Cardiac muscle cell (in vitro differentiated cells and primary cell): ENCODE data around the gene GFAP. TPM values are rescaled to one million over a fixed set of nuclear protein-coding genes. Genes with fewer than 3 reads are reported as not detected.

Source experiments
- DNase-seq, 2 donors: peaks; one replicate each; pipeline versions ENCODE4 v3.0.0 to v3.0.0-alpha.2; 2010 to 2017; ENCODE audit warnings: low read depth in 1 of 2, low spot score in 1 of 2
- H3K27ac ChIP-seq: fragments of 200-600 bp; sonication (generic); 2 replicates; pipeline ENCODE4 v1.5.1; 2016
- H3K27me3 ChIP-seq: fragments of 200-600 bp; sonication (generic); 2 replicates; pipeline ENCODE4 v1.6.0; 2016; ENCODE audit warnings: control low read depth
- H3K36me3 ChIP-seq: fragments of 200-600 bp; sonication (generic); 2 replicates; pipeline ENCODE4 v1.5.1; 2016; ENCODE audit warnings: control low read depth
- H3K4me1 ChIP-seq: fragments of 200-600 bp; sonication (generic); 2 replicates; pipeline ENCODE4 v1.8.1; 2017; ENCODE audit warnings: low read depth, mild to moderate bottlenecking, mixed run types
- H3K4me3 ChIP-seq: fragments of 200-600 bp; sonication (generic); 2 replicates; pipeline ENCODE4 v1.5.1; 2016; ENCODE audit warnings: mild to moderate bottlenecking
- H3K9me3 ChIP-seq: fragments of 200-600 bp; sonication (generic); 2 replicates; pipeline ENCODE4 v1.5.1; 2017; ENCODE audit warnings: low read depth, mild to moderate bottlenecking, control low read depth
- polyA plus RNA-seq: library from polyadenylated mRNA; unstranded; fragments of >200 nt; fragmentation: Nextera tagmentation; extraction: Ambion mirVana; gene quantifications from 2 replicates; pipeline ENCODE4 v1.2.1, GENCODE V29; 2016
- total RNA-seq: library from RNA; depleted of rRNA; stranded (reverse); fragments of >200 nt; gene quantifications from 2 replicates; pipeline ENCODE4 v1.2.3, GENCODE V29; 2016
- TF ChIP-seq, protein P1 (sequence below): IDR thresholded peaks from 2 replicates; pipeline ENCODE4 v1.5.1; 2012; ENCODE audit warnings: low read depth, mild to moderate bottlenecking, low read length

GFAP gene
- total and polyA plus RNA-seq, 2 experiments from 2014 or later = 3.5 to 7.0 TPM

DNA sequence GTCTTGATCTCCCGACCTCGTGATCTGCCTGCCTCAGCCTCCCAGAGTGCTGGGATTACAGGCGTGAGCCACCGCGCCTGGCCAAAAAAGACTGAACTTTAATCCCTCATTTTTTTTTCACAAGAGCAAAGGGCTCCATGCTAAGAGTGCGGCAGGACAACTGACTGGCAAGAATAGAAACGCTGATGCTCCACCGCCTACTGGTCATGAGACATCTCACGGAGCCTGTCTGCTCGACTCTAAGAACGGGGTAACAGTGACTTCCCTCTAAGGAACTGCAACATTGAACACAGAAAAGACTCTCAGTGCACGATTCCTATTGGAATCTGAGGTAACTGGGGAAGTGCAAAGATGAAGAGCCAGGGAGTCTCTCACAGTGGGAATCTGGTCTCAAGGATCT lies 43.7 kb downstream of the GFAP start:
- Histone ChIP-seq H3K4me1 (no peaks in the 10 kb centered on the region), H3K27me3 (no peaks in the 10 kb centered on the region), H3K36me3 (peaks cover 42% of the 10 kb centered on the region), H3K9me3 (no peaks in the 10 kb centered on the region), H3K27ac (no peak overlapping the region), H3K4me3 (no peak overlapping the region)
- DNase-seq = no peak
- TF ChIP-seq, protein P1, sequence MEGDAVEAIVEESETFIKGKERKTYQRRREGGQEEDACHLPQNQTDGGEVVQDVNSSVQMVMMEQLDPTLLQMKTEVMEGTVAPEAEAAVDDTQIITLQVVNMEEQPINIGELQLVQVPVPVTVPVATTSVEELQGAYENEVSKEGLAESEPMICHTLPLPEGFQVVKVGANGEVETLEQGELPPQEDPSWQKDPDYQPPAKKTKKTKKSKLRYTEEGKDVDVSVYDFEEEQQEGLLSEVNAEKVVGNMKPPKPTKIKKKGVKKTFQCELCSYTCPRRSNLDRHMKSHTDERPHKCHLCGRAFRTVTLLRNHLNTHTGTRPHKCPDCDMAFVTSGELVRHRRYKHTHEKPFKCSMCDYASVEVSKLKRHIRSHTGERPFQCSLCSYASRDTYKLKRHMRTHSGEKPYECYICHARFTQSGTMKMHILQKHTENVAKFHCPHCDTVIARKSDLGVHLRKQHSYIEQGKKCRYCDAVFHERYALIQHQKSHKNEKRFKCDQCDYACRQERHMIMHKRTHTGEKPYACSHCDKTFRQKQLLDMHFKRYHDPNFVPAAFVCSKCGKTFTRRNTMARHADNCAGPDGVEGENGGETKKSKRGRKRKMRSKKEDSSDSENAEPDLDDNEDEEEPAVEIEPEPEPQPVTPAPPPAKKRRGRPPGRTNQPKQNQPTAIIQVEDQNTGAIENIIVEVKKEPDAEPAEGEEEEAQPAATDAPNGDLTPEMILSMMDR = no peak

DNA sequence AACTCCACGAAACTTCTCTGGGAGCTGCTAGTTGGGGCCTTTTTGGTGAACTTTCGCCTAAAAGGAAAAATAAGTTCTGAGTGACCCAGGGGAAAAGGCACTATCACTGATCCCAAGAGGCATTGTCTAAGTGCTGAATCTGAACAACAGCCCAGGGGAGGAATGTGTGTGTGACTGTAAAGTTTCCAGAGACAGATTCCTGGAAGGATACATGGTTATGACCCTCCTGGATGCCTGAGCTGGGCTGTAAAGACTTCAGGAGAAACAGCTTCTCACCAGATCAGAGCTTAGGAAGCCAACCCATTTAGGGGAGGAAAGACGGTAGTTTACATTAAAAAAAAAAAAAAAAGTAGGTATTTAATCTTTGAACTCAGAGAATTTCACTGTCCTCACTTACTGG lies 47.5 kb downstream of the GFAP start:
- DNase-seq = no peak
- Histone ChIP-seq H3K4me3 (no peak overlapping the region), H3K27ac (no peak overlapping the region), H3K4me1 (peaks cover 3% of the 10 kb centered on the region), H3K27me3 (no peaks in the 10 kb centered on the region), H3K9me3 (no peaks in the 10 kb centered on the region), H3K36me3 (peaks cover 38% of the 10 kb centered on the region)
- TF ChIP-seq, protein P1 = no peak

DNA sequence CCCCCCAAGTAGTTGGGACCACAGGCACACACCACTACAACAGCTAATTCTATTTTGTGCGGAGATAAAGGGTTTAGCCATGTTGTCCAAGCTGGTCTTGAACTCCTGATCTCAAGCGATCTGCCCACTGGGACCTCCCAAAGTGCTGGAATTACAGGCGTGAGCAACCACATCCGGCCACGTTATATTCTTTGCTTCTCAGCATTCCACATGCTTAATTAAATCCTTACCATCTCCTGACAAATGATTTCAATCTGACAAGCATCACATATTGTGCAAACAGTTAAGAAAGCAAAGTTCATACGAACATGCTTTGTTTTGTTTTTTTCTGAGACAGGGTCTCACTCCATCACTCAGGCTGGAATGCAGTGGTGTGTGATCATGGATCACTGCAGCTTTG lies 49.4 kb downstream of the GFAP start:
- Histone ChIP-seq H3K36me3 (peaks cover 36% of the 10 kb centered on the region), H3K27me3 (no peaks in the 10 kb centered on the region), H3K4me1 (peaks cover 3% of the 10 kb centered on the region), H3K27ac (peak overlapping the region; percentile 31), H3K4me3 (no peak overlapping the region), H3K9me3 (no peaks in the 10 kb centered on the region)
- TF ChIP-seq, protein P1 = no peak
- DNase-seq = no peak

DNA sequence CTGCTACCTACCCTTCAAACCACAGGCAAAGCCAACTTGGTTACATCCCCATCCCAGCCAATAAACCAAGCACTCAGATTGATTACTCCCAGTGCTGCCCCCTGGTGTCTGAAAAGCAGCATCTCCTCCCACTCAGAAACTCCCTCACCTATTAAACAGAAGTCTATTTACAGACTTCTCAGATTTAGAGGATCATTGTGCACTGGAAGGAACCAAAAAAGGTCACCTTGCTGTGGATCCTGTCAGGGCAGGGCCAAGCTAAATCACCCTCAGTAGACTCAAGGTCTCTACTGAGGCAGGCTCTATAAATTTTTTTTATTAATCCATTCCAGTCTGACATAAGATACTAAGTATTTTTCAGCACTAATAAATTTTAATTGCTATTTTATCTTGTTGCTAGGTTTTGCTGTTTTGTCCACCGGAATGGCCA lies 50.1 kb downstream of the GFAP start:
- no peak overlapping the region for H3K4me3 ChIP-seq
- H3K4me1 ChIP-seq = peaks cover 3% of the 10 kb centered on the region
- TF ChIP-seq, protein P1 = peak; percentile 85
- peaks cover 34% of the 10 kb centered on the region for H3K36me3 ChIP-seq
- peak overlapping the region; percentile 31 for H3K27ac ChIP-seq
- peak; percentile 82 to 85 for DNase-seq
- H3K9me3 ChIP-seq = no peaks in the 10 kb centered on the region
- H3K27me3 ChIP-seq = no peaks in the 10 kb centered on the region

DNA sequence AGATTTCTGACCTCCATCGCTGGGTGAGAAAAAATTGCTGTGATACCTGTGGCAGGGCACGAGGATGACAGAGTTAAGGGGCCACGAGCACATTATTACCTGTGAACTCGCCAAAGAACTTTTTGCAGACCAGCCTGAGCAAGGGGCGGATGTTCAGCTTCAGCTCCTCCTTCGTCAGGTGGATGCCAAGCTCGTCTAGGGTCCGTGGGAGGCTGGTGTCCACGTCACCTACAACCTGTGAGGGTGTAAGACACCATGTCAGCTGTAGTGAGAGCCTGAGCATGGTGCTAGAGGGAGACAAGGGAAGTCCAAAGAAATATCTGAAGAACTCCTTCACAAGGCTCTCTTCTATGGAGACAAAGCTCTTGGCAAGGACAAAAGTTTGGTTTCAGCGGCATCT lies 50.5 kb downstream of the GFAP start:
- H3K27me3 ChIP-seq = no peaks in the 10 kb centered on the region
- H3K9me3 ChIP-seq = no peaks in the 10 kb centered on the region
- H3K36me3 ChIP-seq = peaks cover 34% of the 10 kb centered on the region
- DNase-seq = no peak
- H3K4me3 ChIP-seq = no peak overlapping the region
- no peak overlapping the region for H3K27ac ChIP-seq
- TF ChIP-seq, protein P1 = no peak
- peaks cover 3% of the 10 kb centered on the region for H3K4me1 ChIP-seq
